Measurements from ENCODE around the gene SZT2.
"Not testable (repeated sequence)": the region's sequence is repeated elsewhere in the genome, so short reads cannot be mapped to it uniquely, and the experiment has no call there.

DNA sequence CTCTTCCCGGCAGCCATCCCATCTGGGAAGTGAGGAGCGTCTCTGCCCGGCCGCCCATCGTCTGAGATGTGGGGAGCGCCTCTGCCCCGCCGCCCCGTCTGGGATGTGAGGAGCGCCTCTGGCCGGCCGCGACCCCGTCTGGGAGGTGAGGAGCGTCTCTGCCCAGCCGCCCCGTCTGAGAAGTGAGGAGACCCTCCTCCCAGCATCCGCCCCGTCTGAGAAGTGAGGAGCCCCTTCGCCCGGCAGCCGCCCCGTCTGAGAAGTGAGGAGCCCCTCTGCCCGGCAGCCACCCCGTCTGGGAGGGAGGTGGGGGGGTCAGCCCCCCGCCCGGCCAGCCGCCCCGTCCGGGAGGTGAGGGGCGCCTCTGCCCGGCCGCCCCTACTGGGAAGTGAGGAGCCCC is 112.1 kb downstream of the SZT2 start:
- TF ChIP-seq ZNF274 (IDR thresholded peaks at IDR 0.05; ENCODE audit: low read depth, low read length); SUZ12 (IDR thresholded peaks at IDR 0.05; ENCODE audit: extremely low read depth, insufficient read depth, insufficient read length): not testable (repeated sequence)
